Measurements from ENCODE around the gene IFNA2.

DNA sequence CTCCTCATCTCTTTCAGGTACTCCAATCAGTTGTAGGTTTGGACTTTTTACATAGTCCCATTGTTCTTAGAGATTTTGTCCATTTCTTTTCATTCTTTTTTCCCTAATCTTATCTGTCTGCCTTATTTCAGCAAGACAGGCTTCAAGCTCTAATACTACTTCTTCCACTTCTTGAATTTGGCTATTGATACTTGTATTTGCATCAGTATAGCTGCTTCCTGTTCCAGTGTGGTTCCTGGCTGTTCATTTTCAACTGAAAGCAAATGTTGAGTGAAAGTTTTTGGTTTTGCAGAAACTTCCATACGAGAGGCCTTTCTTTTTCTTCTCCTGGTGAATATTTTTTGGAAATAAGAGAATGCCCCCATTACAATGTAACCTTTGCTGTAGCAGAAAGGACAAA lies 43.0 kb upstream of the IFNA2 start:
- TF ChIP-seq, protein P1, sequence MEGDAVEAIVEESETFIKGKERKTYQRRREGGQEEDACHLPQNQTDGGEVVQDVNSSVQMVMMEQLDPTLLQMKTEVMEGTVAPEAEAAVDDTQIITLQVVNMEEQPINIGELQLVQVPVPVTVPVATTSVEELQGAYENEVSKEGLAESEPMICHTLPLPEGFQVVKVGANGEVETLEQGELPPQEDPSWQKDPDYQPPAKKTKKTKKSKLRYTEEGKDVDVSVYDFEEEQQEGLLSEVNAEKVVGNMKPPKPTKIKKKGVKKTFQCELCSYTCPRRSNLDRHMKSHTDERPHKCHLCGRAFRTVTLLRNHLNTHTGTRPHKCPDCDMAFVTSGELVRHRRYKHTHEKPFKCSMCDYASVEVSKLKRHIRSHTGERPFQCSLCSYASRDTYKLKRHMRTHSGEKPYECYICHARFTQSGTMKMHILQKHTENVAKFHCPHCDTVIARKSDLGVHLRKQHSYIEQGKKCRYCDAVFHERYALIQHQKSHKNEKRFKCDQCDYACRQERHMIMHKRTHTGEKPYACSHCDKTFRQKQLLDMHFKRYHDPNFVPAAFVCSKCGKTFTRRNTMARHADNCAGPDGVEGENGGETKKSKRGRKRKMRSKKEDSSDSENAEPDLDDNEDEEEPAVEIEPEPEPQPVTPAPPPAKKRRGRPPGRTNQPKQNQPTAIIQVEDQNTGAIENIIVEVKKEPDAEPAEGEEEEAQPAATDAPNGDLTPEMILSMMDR (IDR thresholded peaks at IDR 0.05; ENCODE audit: low read depth, low read length) = no peak
- TF ChIP-seq POLR2A (IDR thresholded peaks at IDR 0.05; ENCODE audit: extremely low read depth, insufficient read length) = no peak
- TF ChIP-seq MYC (IDR thresholded peaks at IDR 0.05; ENCODE audit: low read depth, low read length) = no peak
- no peak for TF ChIP-seq MAX (IDR thresholded peaks at IDR 0.05; ENCODE audit: low read depth, low read length)
